ENCODE results near the gene PRKCE.

- no peak for TF ChIP-seq CTCF (conservative IDR thresholded peaks at IDR 0.05 in 1 of 2, IDR thresholded peaks at IDR 0.05 in 1 of 2; ENCODE audit: low read depth in 1 of 2, low read length in 2 of 2)
- no peak for TF ChIP-seq EZH2 (IDR thresholded peaks at IDR 0.05; ENCODE audit: low read length, missing control alignments)
These were observed 271.1 kb downstream of the PRKCE start for GRCh38 chr2:45922577-45922988.

Data from fibroblast of lung (primary cell).